Hematopoietic multipotent progenitor cell treated with erythropoietin and hydrocortisone succinate and interleukin-3 and kit ligand, for 15 days (in vitro differentiated cells): ENCODE measurements around the gene NBPF1.
"Not testable (repeated sequence)": the region's sequence is repeated elsewhere in the genome, so short reads cannot be mapped to it uniquely, and the experiment has no call there.

ENCODE experiments used
- DNase-seq: peaks from one replicate; pipeline ENCODE4 v3.0.0-alpha.2; 2015; ENCODE audit warnings: low spot score

Gene NBPF1

GRCh38 chr1:16621681-16622315 lies 8.4 kb upstream of the NBPF1 start:
- DNase-seq = not testable (repeated sequence)

GRCh38 chr1:16621300-16621658 lies 7.9 kb upstream of the NBPF1 start:
- DNase-seq = no peak

- DNase-seq = not testable (repeated sequence)
These were observed 6.6 kb upstream of the NBPF1 start for GRCh38 chr1:16619803-16620501.

GRCh38 chr1:16618719-16619118 lies 5.4 kb upstream of the NBPF1 start:
- no peak for DNase-seq

DNA sequence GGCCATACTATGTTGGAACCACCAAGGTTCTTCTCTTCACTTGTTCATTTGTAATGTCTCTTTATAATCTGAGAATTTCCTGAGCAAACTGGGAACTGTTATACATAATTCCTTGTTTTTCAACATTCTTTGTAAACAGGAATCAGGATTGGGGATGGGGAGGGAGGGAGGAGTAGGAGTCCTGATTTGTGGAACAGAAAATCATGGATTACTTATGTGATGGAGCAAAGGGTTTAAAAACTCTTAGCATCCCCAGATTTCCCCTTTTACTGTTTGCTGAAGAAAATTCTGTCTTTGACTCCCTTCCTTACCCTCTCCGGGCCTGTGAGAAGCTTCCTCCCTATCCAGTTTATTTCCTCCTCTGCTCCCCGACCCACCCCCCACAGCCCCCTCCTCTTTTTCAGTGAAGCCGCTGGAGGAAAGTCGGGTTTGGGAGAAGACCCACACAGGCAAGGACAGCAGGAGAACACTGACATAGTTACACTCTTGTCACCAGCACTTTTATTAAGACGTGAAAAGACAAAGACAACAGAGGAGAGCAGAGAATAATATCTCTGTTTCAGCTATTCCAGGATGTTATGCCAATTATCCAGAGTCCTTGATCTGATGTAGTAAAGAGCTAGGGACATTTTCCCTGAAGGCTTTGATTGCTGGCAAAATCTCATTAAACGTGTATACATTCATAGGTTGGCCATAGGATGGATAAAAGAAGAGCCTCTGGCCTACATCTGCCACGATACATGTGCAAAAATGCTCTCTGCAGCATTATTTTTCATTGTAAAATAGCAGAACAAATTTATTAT lies 4.6 kb upstream of the NBPF1 start:
- DNase-seq = no peak

DNA sequence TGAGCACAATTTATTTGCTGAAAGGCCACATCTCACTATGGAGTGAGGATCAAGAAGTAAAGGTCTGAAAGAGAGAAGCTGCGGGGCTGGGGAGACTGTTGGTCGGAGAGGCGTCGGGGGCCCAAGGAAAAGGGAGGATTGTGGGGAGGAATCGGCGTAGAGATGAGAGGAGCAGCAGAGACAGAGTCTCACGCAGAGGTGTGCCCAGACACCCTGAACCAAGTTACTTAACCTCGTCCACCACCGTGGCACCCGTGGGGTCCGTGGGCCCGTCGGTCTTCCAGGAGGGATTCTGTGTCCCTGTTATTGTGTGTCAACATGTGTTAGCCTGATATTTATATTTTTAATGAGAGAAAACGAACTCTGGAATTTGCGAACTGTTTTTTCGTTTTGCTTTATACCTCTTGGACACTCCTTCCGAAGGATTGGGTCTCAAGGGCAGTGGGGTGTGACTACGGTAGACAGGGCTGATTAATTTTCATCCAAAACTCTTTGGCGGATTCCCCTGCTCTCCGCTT lies 3.8 kb upstream of the NBPF1 start:
- DNase-seq = no peak

- no peak for DNase-seq
These were observed 2.2 kb upstream of the NBPF1 start for GRCh38 chr1:16615253-16616252.

GRCh38 chr1:16614361-16615252 lies 1.2 kb upstream of the NBPF1 start:
- DNase-seq = no peak

DNA sequence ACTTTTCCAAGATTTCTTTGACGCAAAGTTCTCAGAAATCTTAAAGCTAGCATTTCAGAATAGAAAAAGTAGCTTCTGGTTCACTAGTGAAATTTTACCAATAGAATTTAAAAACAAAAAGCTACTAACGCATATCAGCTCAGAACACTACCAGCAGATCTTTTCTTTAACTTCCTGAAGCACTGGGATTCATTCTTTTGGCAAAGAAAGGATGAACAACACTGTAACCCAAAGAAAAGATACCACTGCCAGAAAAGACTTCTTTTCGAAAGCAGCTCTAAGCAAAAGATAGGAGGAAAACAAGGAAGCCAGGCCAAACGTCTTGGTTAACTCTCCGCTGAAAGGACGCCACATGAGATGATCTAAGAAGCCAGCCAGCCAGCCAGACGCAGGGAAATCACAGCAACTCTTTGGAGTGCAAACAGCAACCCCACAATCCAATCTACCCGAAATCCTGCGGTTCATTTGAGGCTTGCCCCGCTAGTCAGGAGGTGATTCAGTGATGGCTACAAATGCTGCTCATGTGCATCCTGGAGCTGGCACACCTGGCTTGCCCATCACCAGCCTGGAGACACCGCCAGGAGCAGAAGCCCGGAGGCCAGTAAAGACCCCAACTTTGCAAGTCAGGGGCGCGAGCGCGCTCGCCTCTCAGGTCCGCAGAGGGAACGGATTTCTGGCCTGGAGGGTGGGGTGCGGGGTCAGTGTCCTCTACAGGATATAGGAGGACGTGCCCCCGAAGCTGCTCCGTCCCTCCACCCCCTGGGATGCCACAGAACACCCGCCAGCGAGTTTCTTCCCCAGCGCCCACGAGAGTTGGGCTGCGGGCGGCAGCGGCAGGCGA lies 812 bp downstream of the NBPF1 start:
- no peak for DNase-seq

DNA sequence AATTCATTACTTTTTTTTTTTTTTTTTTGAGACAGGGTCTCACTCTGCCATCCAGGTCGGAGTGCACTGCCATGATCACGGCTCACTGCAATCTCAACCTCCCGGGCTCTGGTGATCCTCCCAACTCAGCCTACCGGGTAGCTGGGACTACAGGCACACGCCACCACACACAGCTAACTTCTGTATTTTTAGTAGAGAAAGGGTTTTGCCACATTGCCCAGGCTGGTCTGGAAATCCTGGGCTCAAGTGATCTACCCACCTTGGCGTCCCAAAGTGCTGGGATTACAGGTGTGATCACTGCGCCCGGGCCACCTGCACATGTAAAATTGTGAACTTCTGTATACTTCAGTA lies 1.4 kb downstream of the NBPF1 start:
- not testable (repeated sequence) for DNase-seq

GRCh38 chr1:16611164-16611563 lies 2.2 kb downstream of the NBPF1 start:
- DNase-seq = not testable (repeated sequence)

GRCh38 chr1:16610553-16610952 lies 2.8 kb downstream of the NBPF1 start:
- not testable (repeated sequence) for DNase-seq

GRCh38 chr1:16609761-16610160 lies 3.6 kb downstream of the NBPF1 start:
- DNase-seq = not testable (repeated sequence)

DNA sequence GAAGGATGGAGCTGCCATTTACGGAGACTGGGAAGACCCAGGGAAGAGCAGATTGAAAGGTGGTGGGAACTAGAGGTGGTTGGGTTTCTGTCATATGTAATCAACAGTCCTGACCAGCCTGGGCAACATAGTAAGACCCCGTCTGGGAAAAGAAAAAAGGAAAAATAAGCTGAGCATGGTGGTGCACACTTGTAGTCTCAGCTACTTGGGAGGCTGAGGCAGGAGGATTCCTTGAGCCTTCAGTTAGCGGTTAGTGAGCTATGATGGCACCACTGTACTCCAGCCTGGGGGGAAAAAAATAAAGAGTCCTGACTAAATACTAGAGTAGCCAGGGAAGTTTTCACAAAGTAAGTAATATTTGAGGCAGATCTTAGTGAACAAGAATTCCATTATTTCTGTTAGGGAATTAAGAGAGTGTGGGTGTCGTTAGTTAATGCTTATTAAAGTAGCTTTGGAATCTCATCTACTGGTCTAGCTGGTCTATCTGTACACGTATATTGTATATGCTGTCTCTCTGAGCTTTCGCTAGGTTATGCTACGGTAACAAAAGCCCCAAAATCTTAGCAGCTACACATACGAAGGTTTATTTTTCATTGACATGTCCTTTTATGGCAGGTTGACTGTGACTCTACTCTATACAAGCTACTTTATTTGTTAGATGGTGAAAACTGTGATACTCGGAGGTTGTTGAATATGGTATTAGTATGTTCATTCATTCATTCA lies 4.4 kb downstream of the NBPF1 start:
- DNase-seq = no peak

DNA sequence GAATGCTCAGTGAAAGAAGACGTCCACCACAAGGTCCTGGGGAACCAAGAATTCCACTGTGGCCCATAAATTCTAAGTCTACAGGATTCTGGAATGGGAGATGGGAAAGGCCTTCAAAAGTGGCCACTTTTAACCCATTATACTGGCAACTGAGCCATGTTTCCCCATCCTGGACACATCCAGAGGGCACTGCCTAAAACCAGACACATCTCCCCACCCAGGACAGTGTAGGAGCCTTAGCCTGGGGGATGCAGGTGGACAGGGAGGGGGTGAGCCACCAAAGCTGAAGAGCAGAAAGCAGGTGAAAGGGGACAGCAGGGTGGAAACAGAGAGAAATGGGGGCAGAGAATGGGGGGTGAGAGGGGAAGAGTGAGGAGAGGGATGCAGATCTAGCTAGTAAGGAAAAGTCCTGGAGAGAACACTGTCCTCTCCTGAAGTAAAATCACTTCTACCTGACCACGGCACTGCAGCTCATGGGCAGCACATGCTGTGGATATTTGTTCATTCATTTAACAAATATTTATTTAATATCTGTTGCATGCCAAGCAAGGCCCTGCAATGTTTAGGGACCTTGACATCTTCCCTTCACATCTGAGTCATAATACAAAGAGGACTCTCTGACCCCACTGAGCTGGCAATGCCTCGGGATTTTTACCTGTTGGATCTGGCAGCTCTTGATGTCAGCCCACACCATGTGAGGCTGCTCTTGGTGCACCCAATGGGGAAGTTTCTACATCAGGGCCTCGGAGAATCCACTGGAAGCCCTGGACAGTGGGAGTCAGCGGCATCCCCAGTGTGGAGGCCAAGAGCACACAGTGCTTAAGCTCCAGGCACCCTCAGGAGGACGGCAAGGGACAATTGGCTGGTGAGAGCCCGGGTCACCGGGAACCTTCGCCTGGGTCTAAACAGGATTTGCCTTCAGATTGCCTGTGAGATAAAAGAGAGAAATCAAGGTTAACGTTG lies 5.2 kb downstream of the NBPF1 start:
- DNase-seq = not testable (repeated sequence)

DNA sequence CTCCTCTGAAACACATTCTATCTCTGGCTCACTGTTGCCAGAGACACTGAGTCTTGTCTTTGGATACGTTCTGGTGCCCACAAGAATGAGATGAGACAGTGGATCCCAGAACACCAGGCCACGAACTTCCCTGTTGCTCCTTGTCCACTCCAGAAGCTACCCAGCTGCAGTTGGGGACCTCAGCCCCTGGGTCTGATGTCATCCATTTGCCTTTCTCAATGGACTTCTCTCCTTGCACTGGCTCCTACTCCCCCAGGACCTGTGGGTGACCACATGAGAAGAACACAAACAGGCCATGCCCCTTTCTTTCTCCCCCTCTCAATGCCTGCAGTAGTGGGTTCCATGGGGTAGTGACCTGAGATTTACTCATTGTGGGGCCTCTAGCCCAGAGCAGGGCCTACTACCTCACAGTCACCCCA lies 5.9 kb downstream of the NBPF1 start:
- no peak for DNase-seq

GRCh38 chr1:16606666-16607432 lies 6.5 kb downstream of the NBPF1 start:
- DNase-seq = not testable (repeated sequence)
